Measurements from ENCODE around the gene TMEM178B.
A peak's percentile ranks its signal among the peaks of the same experiment; 100 is the strongest.

The TMEM178B gene

GRCh38 chr7:141431140-141431479, 357.2 kb downstream of the TMEM178B start:
- DNase-seq (ENCODE audit: low read depth) = no peak

DNA sequence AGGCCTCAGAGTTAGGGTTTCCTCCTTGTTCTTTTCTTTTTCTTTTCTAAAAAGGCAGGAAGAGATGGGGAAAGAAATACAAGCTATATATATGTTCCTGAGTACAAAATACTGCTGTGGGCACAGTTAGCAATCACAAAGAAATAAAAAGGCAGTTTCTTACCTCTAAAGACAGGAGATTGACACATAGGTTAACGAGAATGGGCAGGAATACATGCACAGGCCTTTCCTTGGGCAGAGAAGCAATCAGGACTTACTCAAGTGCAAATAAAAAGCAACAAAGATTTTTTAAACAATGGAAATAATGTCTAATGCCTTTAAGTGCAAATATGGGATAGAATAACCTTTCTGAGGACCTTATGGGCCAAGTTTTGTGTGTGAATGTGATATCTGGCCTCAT, 357.8 kb downstream of the TMEM178B start:
- DNase-seq (ENCODE audit: low read depth) = no peak

- no peak for DNase-seq (ENCODE audit: low read depth)
Measured at GRCh38 chr7:141433698-141434097, 359.8 kb downstream of the TMEM178B start.

GRCh38 chr7:141436139-141436538, 362.3 kb downstream of the TMEM178B start:
- no peak for DNase-seq (ENCODE audit: low read depth)

GRCh38 chr7:141436575-141437075, 362.8 kb downstream of the TMEM178B start:
- no peak for DNase-seq (ENCODE audit: low read depth)

DNA sequence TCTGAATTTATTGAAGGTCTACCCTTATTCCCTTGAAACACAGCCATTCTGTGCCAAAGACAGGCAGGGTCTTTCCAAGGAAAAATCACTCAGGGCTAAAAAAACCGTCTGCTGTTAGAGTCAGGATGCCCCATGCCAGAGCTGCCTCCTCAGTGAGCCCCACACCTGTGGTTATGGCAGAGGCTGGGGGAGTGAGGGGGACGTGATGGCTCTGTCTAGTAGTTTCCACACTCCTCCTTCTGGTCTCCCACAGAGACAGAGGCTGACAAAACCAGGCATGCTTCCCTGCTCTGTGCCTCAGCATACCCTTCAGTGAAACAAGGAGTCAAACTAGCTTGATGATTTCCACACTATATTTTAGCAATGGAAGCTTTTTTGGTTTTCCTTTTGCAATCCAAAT, 365.3 kb downstream of the TMEM178B start:
- no peak for DNase-seq (ENCODE audit: low read depth)

GRCh38 chr7:141439776-141440175, 365.9 kb downstream of the TMEM178B start:
- no peak for DNase-seq (ENCODE audit: low read depth)

DNA sequence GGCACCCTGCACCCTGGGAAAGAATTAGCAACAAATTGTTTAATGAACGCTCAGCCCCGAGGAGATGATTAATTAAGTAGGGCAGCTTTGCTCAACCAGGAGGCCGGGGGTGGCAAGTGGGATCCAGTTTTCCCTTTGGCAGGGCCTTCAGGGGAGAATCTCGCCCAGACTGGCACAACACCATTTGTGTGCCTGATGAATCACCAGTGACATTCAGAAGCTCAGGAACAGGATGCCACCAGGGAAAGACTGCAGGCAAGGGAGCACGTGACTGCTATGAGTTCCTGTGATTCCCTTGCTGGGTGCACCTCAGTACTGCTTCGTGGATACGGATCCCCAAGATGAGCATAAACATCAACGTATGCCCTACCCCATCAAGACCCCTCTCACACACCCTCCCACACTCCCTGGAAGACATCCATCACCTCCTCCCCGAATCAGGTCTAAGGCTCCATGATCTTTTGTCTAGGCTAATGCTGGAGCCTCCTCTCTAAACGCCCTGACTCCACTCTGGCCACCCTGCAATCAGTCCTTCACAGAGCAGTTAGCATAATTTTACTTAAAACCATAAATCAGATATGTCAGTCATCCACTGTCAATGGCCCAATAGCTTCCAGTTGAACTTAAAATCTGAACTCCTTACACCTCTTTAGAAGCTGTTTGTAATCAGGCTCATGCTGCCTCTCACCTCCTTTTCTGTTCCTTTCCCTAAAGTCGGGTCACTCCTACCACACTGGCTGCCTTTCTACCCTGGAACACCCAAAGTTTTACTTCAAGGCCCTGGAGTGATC, 368.2 kb downstream of the TMEM178B start:
- DNase-seq (ENCODE audit: low read depth) = no peak

- no peak for DNase-seq (ENCODE audit: low read depth)
Measured at GRCh38 chr7:141442781-141443180, 368.9 kb downstream of the TMEM178B start.

DNA sequence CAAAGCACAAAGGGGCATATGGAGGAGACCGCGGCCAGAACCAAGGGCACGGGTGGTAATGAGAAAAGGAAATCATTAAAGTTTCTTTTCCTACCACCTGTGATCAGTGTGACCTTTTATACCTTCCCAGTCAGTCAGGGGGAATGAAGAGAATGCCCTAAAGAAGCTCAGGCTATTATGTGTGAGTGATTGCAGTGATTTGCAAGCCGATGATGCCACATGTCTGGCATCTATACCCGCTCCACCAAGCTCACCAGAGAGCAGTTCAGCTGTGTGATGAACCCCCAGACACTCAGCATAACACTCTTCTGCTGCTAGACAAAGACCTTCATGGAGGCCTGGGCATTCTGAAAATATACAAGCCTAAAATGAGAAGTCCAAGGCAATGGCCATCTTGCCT, 371.1 kb downstream of the TMEM178B start:
- DNase-seq (ENCODE audit: low read depth) = no peak

DNA sequence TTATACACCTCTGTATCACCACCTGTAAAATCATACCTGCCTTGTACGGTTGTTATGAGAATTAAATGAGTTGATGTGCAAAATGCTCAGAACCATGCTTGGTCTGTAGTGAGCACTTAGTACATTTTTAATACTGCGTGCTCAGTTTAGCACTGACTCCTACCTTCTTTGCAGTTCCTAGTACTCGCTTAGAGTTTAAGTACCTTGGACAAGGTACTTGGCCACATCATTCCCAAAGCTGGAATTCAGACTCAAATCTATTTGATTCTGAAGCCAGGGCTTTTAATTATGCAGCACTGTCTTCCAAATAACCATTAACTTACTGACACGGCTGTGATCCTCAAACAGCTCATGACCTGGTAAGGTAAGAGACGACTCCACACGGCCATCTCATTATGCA, 377.4 kb downstream of the TMEM178B start:
- DNase-seq (ENCODE audit: low read depth) = no peak

GRCh38 chr7:141452911-141453310, 379.0 kb downstream of the TMEM178B start:
- no peak for DNase-seq (ENCODE audit: low read depth)

- DNase-seq (ENCODE audit: low read depth) = no peak
Measured at GRCh38 chr7:141454338-141454737, 380.5 kb downstream of the TMEM178B start.

GRCh38 chr7:141455723-141456122, 381.9 kb downstream of the TMEM178B start:
- DNase-seq (ENCODE audit: low read depth) = no peak

- DNase-seq (ENCODE audit: low read depth) = peak; percentile 47
Measured at GRCh38 chr7:141456298-141456697, 382.4 kb downstream of the TMEM178B start.

DNA sequence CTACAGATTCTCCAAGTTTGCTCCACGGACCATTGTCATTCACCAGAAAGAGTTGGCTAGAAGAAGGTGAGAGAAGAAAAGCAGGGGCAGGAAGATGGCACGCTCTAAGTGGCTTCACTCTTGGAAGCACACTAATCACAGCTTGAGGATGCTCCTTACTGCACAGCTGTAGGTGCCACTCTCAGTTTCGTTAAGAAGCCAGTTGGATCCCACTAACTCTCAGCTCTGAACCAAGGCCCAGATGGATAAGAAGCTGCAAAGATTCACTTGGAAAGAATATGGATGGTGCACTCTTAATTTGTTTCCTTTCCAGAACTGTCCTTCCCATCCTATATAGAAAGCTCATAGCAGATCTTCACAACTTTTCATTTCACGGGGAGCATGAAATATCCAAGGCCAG, 382.8 kb downstream of the TMEM178B start:
- DNase-seq (ENCODE audit: low read depth) = no peak

DNA sequence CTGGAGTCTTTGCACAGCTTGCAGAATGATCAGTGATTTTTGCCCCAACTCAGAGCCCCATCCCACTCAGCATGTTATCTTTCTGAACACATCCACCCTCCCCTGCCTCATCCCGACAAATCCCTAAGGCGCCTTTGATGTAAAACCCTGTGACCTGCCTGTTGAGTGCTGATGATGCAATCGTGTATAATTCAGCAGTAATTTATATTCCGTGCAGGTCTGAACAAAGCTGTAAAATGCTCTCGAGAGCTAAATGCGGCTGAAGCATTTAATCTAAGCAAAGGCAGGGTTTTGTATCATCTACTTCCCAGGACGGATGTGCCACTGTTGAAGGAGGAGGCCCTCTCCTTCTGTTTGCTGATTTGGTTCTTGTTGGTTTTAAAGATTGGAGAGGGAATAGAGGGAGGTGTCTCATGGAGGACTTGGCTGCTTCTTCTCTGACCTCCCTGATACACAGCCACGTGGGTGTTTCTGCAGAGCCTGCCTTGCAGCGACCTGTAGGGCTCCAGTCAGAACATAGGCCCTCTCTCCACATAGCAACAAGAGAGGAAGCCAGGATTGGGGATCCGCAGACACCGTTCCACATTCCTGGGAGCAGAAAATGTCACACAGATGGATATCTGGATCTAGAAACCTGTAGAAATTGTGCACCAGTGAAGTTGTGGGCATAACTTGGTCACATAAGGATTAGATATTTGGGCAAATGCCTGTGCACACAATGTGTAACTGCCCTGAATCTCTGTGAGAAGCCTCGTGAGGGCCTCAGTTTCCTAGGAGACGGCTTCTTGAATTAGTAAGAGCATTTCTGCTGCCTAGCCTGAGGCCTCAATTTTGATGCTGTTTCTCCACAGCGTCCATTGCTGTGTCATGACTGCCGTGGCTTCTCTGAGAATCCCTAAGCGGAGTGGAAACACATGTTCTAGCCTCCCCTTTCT, 387.2 kb downstream of the TMEM178B start:
- DNase-seq (ENCODE audit: low read depth) = no peak

GRCh38 chr7:141461924-141462323, 388.1 kb downstream of the TMEM178B start:
- no peak for DNase-seq (ENCODE audit: low read depth)

GRCh38 chr7:141462958-141463357, 389.1 kb downstream of the TMEM178B start:
- DNase-seq (ENCODE audit: low read depth) = no peak

DNA sequence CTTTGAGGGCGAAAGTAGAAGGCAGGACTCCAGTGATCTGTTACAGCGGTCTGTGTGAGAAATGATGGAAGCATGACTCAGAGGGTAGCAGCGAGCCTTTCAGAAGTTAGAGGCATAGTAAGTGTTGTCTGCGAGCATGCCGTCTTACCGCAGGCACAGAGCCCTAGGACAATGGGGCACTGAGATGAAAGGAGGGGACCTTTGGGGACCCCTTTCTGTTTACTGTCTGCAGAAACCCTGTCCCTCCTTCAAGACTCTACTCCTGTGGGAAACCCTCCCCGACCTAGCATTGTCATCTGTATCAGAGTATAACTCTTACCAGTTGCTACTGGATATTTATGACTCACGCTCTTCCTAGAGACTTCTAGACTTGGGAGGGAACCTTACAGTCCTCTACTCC, 390.1 kb downstream of the TMEM178B start:
- peak; percentile 55 for DNase-seq (ENCODE audit: low read depth)

- no peak for DNase-seq (ENCODE audit: low read depth)
Measured at GRCh38 chr7:141464551-141464950, 390.7 kb downstream of the TMEM178B start.

- DNase-seq (ENCODE audit: low read depth) = no peak
Measured at GRCh38 chr7:141466151-141466904, 392.5 kb downstream of the TMEM178B start.

All from HS-27A (cell line).